Trophoblast cell (in vitro differentiated cells and primary cell): ENCODE results near the gene IMMP2L.

Source experiments
- DNase-seq, 2 donors: peaks; one replicate each; pipeline ENCODE4 v3.0.0-alpha.2; 2016
- H2AFZ ChIP-seq: 2 replicates; pipeline ENCODE4 v1.6.1; 2013; ENCODE audit warnings: low read length, moderate library complexity, mild to moderate bottlenecking; ENCODE audit not compliant: insufficient read depth, poor library complexity
- H2AK5ac ChIP-seq: 2 replicates; pipeline ENCODE4 v1.6.1; 2013; ENCODE audit warnings: mild to moderate bottlenecking, low read length
- H2BK120ac ChIP-seq: 2 replicates; pipeline ENCODE4 v1.6.1; 2013; ENCODE audit warnings: low read length, mild to moderate bottlenecking, moderate library complexity; ENCODE audit not compliant: insufficient read depth, poor library complexity
- H2BK12ac ChIP-seq: 2 replicates; pipeline ENCODE4 v1.6.1; 2013; ENCODE audit warnings: mild to moderate bottlenecking, low read length, moderate library complexity
- H2BK5ac ChIP-seq: 2 replicates; pipeline ENCODE4 v1.6.1; 2013; ENCODE audit warnings: low read length, low read depth, moderate library complexity, mild to moderate bottlenecking; ENCODE audit not compliant: poor library complexity
- H3K14ac ChIP-seq: 2 replicates; pipeline ENCODE4 v1.6.1; 2013; ENCODE audit warnings: mild to moderate bottlenecking, low read length
- H3K18ac ChIP-seq: 2 replicates; pipeline ENCODE4 v1.6.1; 2013; ENCODE audit warnings: mild to moderate bottlenecking, low read length
- H3K23ac ChIP-seq: 2 replicates; pipeline ENCODE4 v1.6.1; 2013; ENCODE audit warnings: low read length
- H3K27ac ChIP-seq: 2 replicates; pipeline ENCODE4 v1.5.1; 2013; ENCODE audit warnings: low read depth, mild to moderate bottlenecking, inconsistent platforms, low read length, moderate library complexity
- H3K27me3 ChIP-seq: 2 replicates; pipeline ENCODE4 v1.6.1; 2013; ENCODE audit warnings: inconsistent platforms, mild to moderate bottlenecking, low read length, moderate library complexity; ENCODE audit not compliant: insufficient read depth
- H3K36me3 ChIP-seq, 2 experiments: 1 replicate in 1 of 2; 2 replicates in 1 of 2; pipeline ENCODE4 v1.6.1; 2013; ENCODE audit warnings: low read length in 2 of 2, mild to moderate bottlenecking in 2 of 2, moderate library complexity in 1 of 2; ENCODE audit not compliant: insufficient read depth in 2 of 2, control insufficient read depth in 1 of 2
- H3K4ac ChIP-seq: 2 replicates; pipeline ENCODE4 v1.6.1; 2013; ENCODE audit warnings: low read depth, mild to moderate bottlenecking, low read length, moderate library complexity
- H3K4me1 ChIP-seq, 2 experiments: 1 replicate in 1 of 2; 2 replicates in 1 of 2; pipeline ENCODE4 v1.6.1; 2013; ENCODE audit warnings: low read length in 2 of 2, mild to moderate bottlenecking in 2 of 2, moderate library complexity in 1 of 2; ENCODE audit not compliant: insufficient read depth in 2 of 2, control insufficient read depth in 1 of 2
- H3K4me2 ChIP-seq: 2 replicates; pipeline ENCODE4 v1.6.1; 2013; ENCODE audit warnings: inconsistent platforms, mild to moderate bottlenecking, low read length, moderate library complexity
- H3K4me3 ChIP-seq: 2 replicates; pipeline ENCODE4 v1.5.1; 2013; ENCODE audit warnings: mild to moderate bottlenecking, low read depth, low read length, inconsistent platforms
- H3K79me1 ChIP-seq: one replicate; pipeline ENCODE4 v1.6.1; 2013; ENCODE audit warnings: low read length
- H3K79me2 ChIP-seq: 2 replicates; pipeline ENCODE4 v1.6.1; 2013; ENCODE audit warnings: low read length, mild to moderate bottlenecking; ENCODE audit not compliant: control insufficient read depth, insufficient read depth, poor library complexity
- H3K9ac ChIP-seq: 2 replicates; pipeline ENCODE4 v1.6.1; 2013; ENCODE audit warnings: mild to moderate bottlenecking, low read length
- H3K9me3 ChIP-seq: 2 replicates; pipeline ENCODE4 v1.6.1; 2013; ENCODE audit warnings: low read depth, mild to moderate bottlenecking, control low read depth, inconsistent platforms, low read length; ENCODE audit not compliant: insufficient read depth
- H4K12ac ChIP-seq: 2 replicates; pipeline ENCODE4 v1.6.1; 2013; ENCODE audit warnings: low read depth, mild to moderate bottlenecking, low read length, moderate library complexity
- H4K8ac ChIP-seq: 2 replicates; pipeline ENCODE4 v1.6.1; 2013; ENCODE audit warnings: low read depth, mild to moderate bottlenecking, low read length, moderate library complexity
- H4K91ac ChIP-seq: one replicate; pipeline ENCODE4 v1.6.1; 2013; ENCODE audit warnings: low read depth, mild to moderate bottlenecking, low read length, moderate library complexity
- WGBS: extraction: QIAGEN DNeasy Blood & Tissue Kit; methylation state at CpG from one replicate; pipeline ENCODE4 v1.1.7; 2013; ENCODE audit warnings: missing lambda C conversion rate; ENCODE audit not compliant: insufficient read length, insufficient coverage; ENCODE audit errors: extremely low coverage; 5-methylcytosine and 5-hydroxymethylcytosine counted together

Gene IMMP2L

GRCh38 chr7:111129435-111129834 lies 432.9 kb downstream of the IMMP2L start:
- Histone ChIP-seq H2AK5ac (no peak overlapping the region), H4K8ac (no peak overlapping the region), H3K27ac (no peak overlapping the region), H3K4ac (no peak overlapping the region), H3K9me3 (no peaks in the 10 kb centered on the region), H3K18ac (no peak overlapping the region), H2BK120ac (no peak overlapping the region), H2BK12ac (no peak overlapping the region), H3K9ac (no peak overlapping the region), H3K4me1 (no peaks in the 10 kb centered on the region), H3K14ac (no peak overlapping the region), H2AFZ (no peak overlapping the region), H3K4me3 (no peak overlapping the region), H2BK5ac (no peak overlapping the region), H4K91ac (no peak overlapping the region), H3K4me2 (no peak overlapping the region), H3K27me3 (no peaks in the 10 kb centered on the region), H3K79me1 (no peaks in the 10 kb centered on the region), H3K79me2 (no peaks in the 10 kb centered on the region), H3K23ac (no peak overlapping the region), H4K12ac (no peak overlapping the region), H3K36me3 (no peaks in the 10 kb centered on the region)
- no CpG with 5 or more reads among the region's 4 CpGs for WGBS
- DNase-seq, result no peak

GRCh38 chr7:111126987-111127386 lies 435.3 kb downstream of the IMMP2L start:
- Histone ChIP-seq H3K36me3 (no peaks in the 10 kb centered on the region), H3K14ac (no peak overlapping the region), H4K91ac (no peak overlapping the region), H3K4me2 (no peak overlapping the region), H3K4me3 (no peak overlapping the region), H2AFZ (no peak overlapping the region), H4K12ac (no peak overlapping the region), H3K4me1 (no peaks in the 10 kb centered on the region), H3K9me3 (no peaks in the 10 kb centered on the region), H2BK12ac (no peak overlapping the region), H3K4ac (no peak overlapping the region), H2AK5ac (no peak overlapping the region), H3K79me2 (no peaks in the 10 kb centered on the region), H3K79me1 (no peaks in the 10 kb centered on the region), H2BK5ac (no peak overlapping the region), H3K27me3 (no peaks in the 10 kb centered on the region), H3K23ac (no peak overlapping the region), H4K8ac (no peak overlapping the region), H2BK120ac (no peak overlapping the region), H3K9ac (no peak overlapping the region), H3K18ac (no peak overlapping the region), H3K27ac (no peak overlapping the region)
- no peak for DNase-seq
- WGBS, result no CpG with 5 or more reads among the region's 3 CpGs

GRCh38 chr7:111115966-111116365 lies 446.3 kb downstream of the IMMP2L start:
- Histone ChIP-seq H2AFZ (no peak overlapping the region), H3K9me3 (no peaks in the 10 kb centered on the region), H4K8ac (no peak overlapping the region), H3K4me2 (no peak overlapping the region), H3K9ac (no peak overlapping the region), H3K27ac (no peak overlapping the region), H3K36me3 (no peaks in the 10 kb centered on the region), H3K18ac (no peak overlapping the region), H4K12ac (no peak overlapping the region), H3K4me1 (no peaks in the 10 kb centered on the region), H3K79me2 (no peaks in the 10 kb centered on the region), H2BK5ac (no peak overlapping the region), H2BK12ac (no peak overlapping the region), H3K79me1 (no peaks in the 10 kb centered on the region), H3K23ac (no peak overlapping the region), H4K91ac (no peak overlapping the region), H3K4ac (no peak overlapping the region), H3K4me3 (no peak overlapping the region), H3K27me3 (no peaks in the 10 kb centered on the region), H2BK120ac (no peak overlapping the region), H3K14ac (no peak overlapping the region), H2AK5ac (no peak overlapping the region)
- no peak for DNase-seq
- no CpG with 5 or more reads among the region's 2 CpGs for WGBS

- Histone ChIP-seq H3K79me1 (no peaks in the 10 kb centered on the region), H3K36me3 (no peaks in the 10 kb centered on the region), H2BK5ac (no peak overlapping the region), H3K27ac (no peak overlapping the region), H3K14ac (no peak overlapping the region), H4K91ac (no peak overlapping the region), H3K18ac (no peak overlapping the region), H2BK12ac (no peak overlapping the region), H3K4me3 (no peak overlapping the region), H3K4me1 (no peaks in the 10 kb centered on the region), H3K23ac (no peak overlapping the region), H3K79me2 (no peaks in the 10 kb centered on the region), H3K9ac (no peak overlapping the region), H2AFZ (no peak overlapping the region), H2BK120ac (no peak overlapping the region), H3K9me3 (no peaks in the 10 kb centered on the region), H4K8ac (no peak overlapping the region), H2AK5ac (no peak overlapping the region), H3K4ac (no peak overlapping the region), H4K12ac (no peak overlapping the region), H3K27me3 (no peaks in the 10 kb centered on the region), H3K4me2 (no peak overlapping the region)
- no CpG with 5 or more reads among the region's 1 CpG for WGBS
- peak in 1 of 2 donors; percentile 71 for DNase-seq
Observed at GRCh38 chr7:111113263-111114017, 448.9 kb downstream of the IMMP2L start.
